PC-3 (cell line): ENCODE data around the gene AK8. TPM values are rescaled to one million over a fixed set of nuclear protein-coding genes. Genes with fewer than 3 reads are reported as not detected.
A peak's percentile ranks its signal among the peaks of the same experiment; 100 is the strongest.

Source experiments
- ATAC-seq: fragments of 200-7000 bp; cut with Tn5 transposase; 2 replicates; pipeline ENCODE4 v1.9.1; 2020; ENCODE audit warnings: mild to moderate bottlenecking, moderate library complexity
- BruUV-seq: library from RNA; stranded (reverse); fragments of 400-500 nt; replicated peaks from 2 replicates; lab custom pipeline; 2021; lab: Mats Ljungman, UMichigan
- CTCF ChIA-PET: fragments of 300-600 bp; sonication (Branson Sonifier 250); formaldehyde crosslinking; loops from one replicate; lab custom pipeline; 2022; ENCODE audit warnings: antibody characterized with exemption; lab: Charles Lee
- POLR2A ChIA-PET: fragments of 300-600 bp; sonication (Branson Sonifier 250); formaldehyde crosslinking; loops from one replicate; lab custom pipeline; 2022; ENCODE audit warnings: antibody characterized with exemption; ENCODE audit not compliant: unreplicated experiment; lab: Charles Lee
- DNase-seq: peaks from one replicate; pipeline ENCODE4 v3.0.0-alpha.2; 2015
- H2AFZ ChIP-seq: fragments of 300-600 bp; sonication (generic); 2 replicates; pipeline ENCODE4 v1.6.0; 2016; ENCODE audit warnings: antibody characterized with exemption, low read length
- H3F3A ChIP-seq: fragments of 300-600 bp; sonication (generic); one replicate; pipeline ENCODE4 v1.6.0; 2017; ENCODE audit warnings: antibody characterized with exemption, low read length, control low read depth, mild to moderate bottlenecking; ENCODE audit not compliant: unreplicated experiment
- H3K27ac ChIP-seq: fragments of 300-600 bp; sonication (generic); 2 replicates; pipeline ENCODE4 v1.5.1; 2016; ENCODE audit warnings: mild to moderate bottlenecking, low read length
- H3K27me3 ChIP-seq: fragments of 300-600 bp; sonication (generic); 2 replicates; pipeline ENCODE4 v1.6.1; 2016; ENCODE audit warnings: low read length, mixed read lengths
- H3K36me3 ChIP-seq: fragments of 300-600 bp; sonication (generic); 2 replicates; pipeline ENCODE4 v1.6.1; 2016; ENCODE audit warnings: low read depth, mixed run types, low read length, mixed read lengths
- H3K4me1 ChIP-seq: fragments of 300-600 bp; sonication (generic); 2 replicates; pipeline ENCODE4 v1.5.1; 2016; ENCODE audit warnings: low read length; ENCODE audit not compliant: insufficient read depth
- H3K4me2 ChIP-seq: fragments of 300-600 bp; sonication (generic); 2 replicates; pipeline ENCODE4 v1.6.0; 2016; ENCODE audit warnings: low read length
- H3K4me3 ChIP-seq: fragments of 300-600 bp; sonication (generic); 2 replicates; pipeline ENCODE4 v1.5.1; 2016; ENCODE audit warnings: mild to moderate bottlenecking, low read length, mixed read lengths
- H3K79me2 ChIP-seq: fragments of 300-600 bp; sonication (generic); 2 replicates; pipeline ENCODE4 v1.6.1; 2017; ENCODE audit warnings: low read length, mixed read lengths
- H3K9ac ChIP-seq: fragments of 300-600 bp; sonication (generic); 2 replicates; pipeline ENCODE4 v1.6.0; 2016; ENCODE audit warnings: mild to moderate bottlenecking, low read length
- H3K9me2 ChIP-seq: fragments of 300-600 bp; sonication (generic); replicated peaks from 2 replicates; pipeline ENCODE4 v1.6.1; 2016; ENCODE audit warnings: mixed run types, low read length, mixed read lengths
- H3K9me3 ChIP-seq: fragments of 300-600 bp; sonication (generic); 2 replicates; pipeline ENCODE4 v1.6.1; 2016; ENCODE audit warnings: low read length, mixed read lengths
- H4K20me1 ChIP-seq: fragments of 300-600 bp; sonication (generic); 2 replicates; pipeline ENCODE4 v1.6.1; 2016; ENCODE audit warnings: low read length, mixed read lengths
- CTCF ChIP-seq: fragments of 300-600 bp; sonication (generic); conservative IDR thresholded peaks from 2 replicates; pipeline ENCODE4 v1.5.1; 2017; ENCODE audit warnings: antibody characterized with exemption, low read depth, mild to moderate bottlenecking, low read length
- EZH2 ChIP-seq: fragments of 300-600 bp; sonication (generic); IDR thresholded peaks from one replicate; pipeline ENCODE4 v1.6.1; 2017; ENCODE audit warnings: antibody characterized with exemption, mild to moderate bottlenecking, low read length; ENCODE audit not compliant: unreplicated experiment
- EZH2phosphoT487 ChIP-seq: fragments of 300-600 bp; sonication (generic); IDR thresholded peaks from 2 replicates; pipeline ENCODE4 v1.6.1; 2018; ENCODE audit warnings: mild to moderate bottlenecking, antibody characterized with exemption, low read length, borderline replicate concordance
- intact Hi-C: fragments of 100-400 bp; cut with micrococcal nuclease; formaldehyde crosslinking; loops from 2 replicates; pipeline ENCODE4 v1.9.0; 2023
- total RNA-seq: library from RNA; depleted of rRNA; stranded (reverse); fragments of >200 nt; gene quantifications from 2 replicates; pipeline ENCODE4 v1.2.3, GENCODE V29; 2014

The AK8 gene
- total RNA-seq, 1 experiment from 2014 or later, result 0.55 TPM

DNA sequence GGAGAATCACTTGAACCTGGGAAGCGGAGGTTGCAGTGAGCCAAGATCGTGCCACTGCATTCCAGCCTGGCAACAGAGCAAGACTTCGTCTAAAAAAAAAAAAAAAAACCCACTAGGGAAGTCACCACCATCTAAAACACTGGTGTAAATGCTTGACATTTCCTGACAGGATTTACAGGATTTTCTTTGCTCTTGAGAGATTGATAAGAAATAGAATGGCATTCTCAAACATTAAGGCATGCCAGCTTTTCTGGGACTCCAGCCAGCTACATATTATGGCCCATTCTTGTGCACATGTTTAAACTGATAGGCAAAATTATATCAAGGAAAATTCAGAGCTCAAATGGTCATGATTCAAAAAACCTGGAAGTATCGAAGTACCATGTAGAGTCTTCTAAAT lies 179.1 kb downstream of the AK8 start:
- Histone ChIP-seq H2AFZ (no peak overlapping the region), H3K79me2 (no peaks in the 10 kb centered on the region), H3K27ac (no peak overlapping the region), H3K36me3 (no peaks in the 10 kb centered on the region), H3K4me3 (no peak overlapping the region), H3K4me1 (0 out of 2 replicates have a peak, but pooled peaks cover 4% of the 10 kb centered on the region), H3K9ac (no peak overlapping the region), H3K27me3 (no peaks in the 10 kb centered on the region), H3K9me2 (no peaks in the 10 kb centered on the region), H4K20me1 (no peaks in the 10 kb centered on the region), H3K4me2 (no peak overlapping the region), H3K9me3 (peaks cover 11% of the 10 kb centered on the region; the same call in 1 of the 2 replicates), H3F3A (peaks cover 3% of the 10 kb centered on the region)
- intact Hi-C loops, result no loop called here
- ATAC-seq, result no peak
- ChIA-PET CTCF (no interaction called here), POLR2A (no interaction called here)
- TF ChIP-seq EZH2phosphoT487 (no peak), EZH2 (no peak), CTCF (no peak)
- DNase-seq, result no peak
- no TSS peak for BruUV-seq

- Histone ChIP-seq H3K4me2 (no peak overlapping the region), H3K9me3 (0 out of 2 replicates have a peak, but pooled peaks cover 9% of the 10 kb centered on the region), H3K79me2 (no peaks in the 10 kb centered on the region), H3K27ac (no peak overlapping the region), H3K4me3 (no peak overlapping the region), H3F3A (no peaks in the 10 kb centered on the region), H2AFZ (no peak overlapping the region), H3K9ac (no peak overlapping the region), H3K36me3 (peaks cover 11% of the 10 kb centered on the region; the same call in 1 of the 2 replicates), H3K4me1 (no peaks in the 10 kb centered on the region), H3K27me3 (no peaks in the 10 kb centered on the region), H4K20me1 (no peaks in the 10 kb centered on the region), H3K9me2 (no peaks in the 10 kb centered on the region)
- no peak for TF ChIP-seq EZH2phosphoT487
- TF ChIP-seq CTCF, result no peak
- TF ChIP-seq EZH2, result no peak
- ATAC-seq, result no peak
- intact Hi-C loops, result no loop called here
- CTCF ChIA-PET, result no interaction called here
- no peak for DNase-seq
- POLR2A ChIA-PET, result no interaction called here
- no TSS peak for BruUV-seq
Measured at GRCh38 chr9:132697230-132697629, 180.9 kb downstream of the AK8 start.

GRCh38 chr9:132694144-132694543 lies 183.9 kb downstream of the AK8 start:
- H3F3A ChIP-seq, result no peaks in the 10 kb centered on the region
- H3K79me2 ChIP-seq, result no peaks in the 10 kb centered on the region
- ChIA-PET CTCF (no interaction called here), POLR2A (no interaction called here)
- BruUV-seq, result no TSS peak
- 0 out of 2 replicates have a peak, but pooled peaks cover 9% of the 10 kb centered on the region for H3K9me3 ChIP-seq
- H3K27ac ChIP-seq, result no peak overlapping the region
- H3K4me1 ChIP-seq, result no peaks in the 10 kb centered on the region
- H3K9ac ChIP-seq, result no peak overlapping the region
- H3K4me2 ChIP-seq, result no peak overlapping the region
- peak; percentile 17 for DNase-seq
- ATAC-seq, result no peak
- no peak overlapping the region for H2AFZ ChIP-seq
- H3K36me3 ChIP-seq, result peaks cover 34% of the 10 kb centered on the region
- no peaks in the 10 kb centered on the region for H3K27me3 ChIP-seq
- H4K20me1 ChIP-seq, result no peaks in the 10 kb centered on the region
- TF ChIP-seq CTCF (peak; percentile 41), EZH2phosphoT487 (no peak)
- H3K9me2 ChIP-seq, result no peaks in the 10 kb centered on the region
- H3K4me3 ChIP-seq, result no peak overlapping the region
- intact Hi-C loops, result no loop called here
